Transverse colon (tissue), 4 donors: ENCODE data around the gene PIK3CG.
"Not testable (repeated sequence)": the region's sequence is repeated elsewhere in the genome, so short reads cannot be mapped to it uniquely, and the experiment has no call there.

Source experiments
- EP300 ChIP-seq: sonication (generic); formaldehyde crosslinking; IDR thresholded peaks from one replicate; pipeline ENCODE4 v1.6.1; 2017; ENCODE audit warnings: antibody characterized with exemption, low read depth
- POLR2A ChIP-seq: fragments of 450-650 bp; IDR thresholded peaks from one replicate; pipeline ENCODE4 v1.6.1; 2016; ENCODE audit warnings: antibody characterized with exemption, mild to moderate bottlenecking, moderate library complexity
- POLR2AphosphoS5 ChIP-seq, 3 donors: sonication (generic); formaldehyde crosslinking; IDR thresholded peaks; one replicate each; pipeline ENCODE4 v1.6.1; 2016; ENCODE audit warnings: antibody characterized with exemption in 3 of 3
- TF ChIP-seq, protein P1 (sequence below), 5 experiments: fragments of 200-600 bp in 3 of 5; fragments of 450-650 bp in 2 of 5; sonication (generic) in 3 of 5; IDR thresholded peaks; 1 replicate in 2 of 5; 2 replicates in 3 of 5; pipeline ENCODE4 v1.5.1; 2016 to 2017; ENCODE audit warnings: antibody characterized with exemption in 5 of 5, inconsistent platforms in 3 of 5, mild to moderate bottlenecking in 2 of 5, moderate library complexity in 1 of 5

DNA sequence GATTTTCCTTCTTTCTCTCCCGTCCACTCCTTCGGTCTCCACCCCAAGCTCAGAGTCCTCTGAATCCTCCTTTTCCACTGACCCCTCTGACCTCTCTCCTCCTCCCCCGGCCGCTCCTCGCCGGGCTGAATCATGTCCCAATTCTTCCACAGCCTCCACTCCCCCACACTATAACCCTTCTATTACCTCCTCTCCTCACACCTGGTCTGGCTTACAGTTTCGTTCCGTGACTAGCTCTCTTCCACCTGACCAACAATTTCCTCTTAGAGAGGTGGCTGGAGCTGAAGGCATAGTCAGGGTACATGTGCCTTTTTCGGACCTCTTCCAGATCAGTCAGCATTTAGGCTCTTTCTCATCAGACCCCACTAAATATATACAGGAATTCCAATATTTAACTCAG is 34.2 kb upstream of the PIK3CG start:
- not testable (repeated sequence) for TF ChIP-seq POLR2A; EP300; POLR2AphosphoS5 (IDR thresholded peaks at IDR 0.05)
- TF ChIP-seq, protein P1, sequence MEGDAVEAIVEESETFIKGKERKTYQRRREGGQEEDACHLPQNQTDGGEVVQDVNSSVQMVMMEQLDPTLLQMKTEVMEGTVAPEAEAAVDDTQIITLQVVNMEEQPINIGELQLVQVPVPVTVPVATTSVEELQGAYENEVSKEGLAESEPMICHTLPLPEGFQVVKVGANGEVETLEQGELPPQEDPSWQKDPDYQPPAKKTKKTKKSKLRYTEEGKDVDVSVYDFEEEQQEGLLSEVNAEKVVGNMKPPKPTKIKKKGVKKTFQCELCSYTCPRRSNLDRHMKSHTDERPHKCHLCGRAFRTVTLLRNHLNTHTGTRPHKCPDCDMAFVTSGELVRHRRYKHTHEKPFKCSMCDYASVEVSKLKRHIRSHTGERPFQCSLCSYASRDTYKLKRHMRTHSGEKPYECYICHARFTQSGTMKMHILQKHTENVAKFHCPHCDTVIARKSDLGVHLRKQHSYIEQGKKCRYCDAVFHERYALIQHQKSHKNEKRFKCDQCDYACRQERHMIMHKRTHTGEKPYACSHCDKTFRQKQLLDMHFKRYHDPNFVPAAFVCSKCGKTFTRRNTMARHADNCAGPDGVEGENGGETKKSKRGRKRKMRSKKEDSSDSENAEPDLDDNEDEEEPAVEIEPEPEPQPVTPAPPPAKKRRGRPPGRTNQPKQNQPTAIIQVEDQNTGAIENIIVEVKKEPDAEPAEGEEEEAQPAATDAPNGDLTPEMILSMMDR (IDR thresholded peaks at IDR 0.05) = not testable (repeated sequence)
